HEK293 (cell line): Measurements from ENCODE around the gene NAT10.

ENCODE experiments used
- CTCF ChIA-PET: fragments of 350-600 bp; formaldehyde crosslinking; extraction: SDS; loops from one replicate; lab custom pipeline; 2021; ENCODE audit warnings: antibody characterized with exemption; lab: Yijun Ruan, JAX
- POLR2A ChIA-PET: fragments of 300-600 bp; formaldehyde crosslinking; extraction: SDS; loops from one replicate; lab custom pipeline; 2020; ENCODE audit warnings: antibody characterized with exemption, inconsistent platforms; lab: Yijun Ruan, JAX
- H3K27ac ChIP-seq: fragments of 200-500 bp; sonication (Bioruptor generic); 2 replicates; pipeline ENCODE4 v1.5.1; 2014; ENCODE audit warnings: low read depth, low read length, control low read depth, inconsistent platforms; ENCODE audit errors: extremely low read depth
- H3K36me3 ChIP-seq, 2 experiments: fragments of 200-500 bp in 1 of 2; sonication (Bioruptor generic) in 1 of 2; 1 replicate in 1 of 2; 2 replicates in 1 of 2; pipeline ENCODE4 v1.5.1; 2014 to 2017; ENCODE audit warnings: inconsistent platforms in 2 of 2, low read length in 2 of 2; ENCODE audit not compliant: control insufficient read depth in 2 of 2, insufficient read depth in 1 of 2
- H3K4me1 ChIP-seq: fragments of 200-500 bp; sonication (Bioruptor generic); 2 replicates; pipeline ENCODE4 v1.5.1; 2014; ENCODE audit warnings: mild to moderate bottlenecking, low read length, inconsistent platforms; ENCODE audit not compliant: control insufficient read depth, insufficient read depth
- H3K4me3 ChIP-seq: 2 replicates; pipeline ENCODE4 v1.5.1; 2011; ENCODE audit warnings: low read depth, mild to moderate bottlenecking, control low read depth, low read length, moderate library complexity
- H3K9me3 ChIP-seq: fragments of 200-500 bp; sonication (Bioruptor generic); 2 replicates; pipeline ENCODE4 v1.5.1; 2014; ENCODE audit warnings: low read depth, low read length, inconsistent platforms; ENCODE audit not compliant: control insufficient read depth, insufficient read depth
- BCL11A ChIP-seq: fragments of 450-650 bp; formaldehyde crosslinking; IDR thresholded peaks from 2 replicates; pipeline ENCODE4 v1.5.1; 2016; ENCODE audit warnings: low read depth, missing biosample characterization, missing genetic modification characterization
- CTCF ChIP-seq: fragments of 450-650 bp; formaldehyde crosslinking; IDR thresholded peaks from 2 replicates; pipeline ENCODE4 v1.5.1; 2016; ENCODE audit warnings: missing biosample characterization, missing genetic modification characterization
- KLF8 ChIP-seq: fragments of 450-650 bp; formaldehyde crosslinking; IDR thresholded peaks from 2 replicates; pipeline ENCODE4 v1.5.1; 2016; ENCODE audit warnings: missing biosample characterization, missing genetic modification characterization
- OVOL3 ChIP-seq: fragments of 450-650 bp; formaldehyde crosslinking; IDR thresholded peaks from 2 replicates; pipeline ENCODE4 v1.5.1; 2016; ENCODE audit warnings: missing biosample characterization, missing genetic modification characterization
- PATZ1 ChIP-seq: fragments of 450-650 bp; formaldehyde crosslinking; IDR thresholded peaks from 2 replicates; pipeline ENCODE4 v1.5.1; 2016; ENCODE audit warnings: missing biosample characterization, missing genetic modification characterization
- REPIN1 ChIP-seq: fragments of 450-650 bp; formaldehyde crosslinking; IDR thresholded peaks from 2 replicates; pipeline ENCODE4 v1.5.1; 2017; ENCODE audit warnings: missing biosample characterization, missing genetic modification characterization, low read depth
- SCRT2 ChIP-seq: fragments of 450-650 bp; formaldehyde crosslinking; IDR thresholded peaks from 2 replicates; pipeline ENCODE4 v1.5.1; 2016; ENCODE audit warnings: missing biosample characterization, missing genetic modification characterization
- SP3 ChIP-seq: fragments of 450-650 bp; formaldehyde crosslinking; IDR thresholded peaks from 2 replicates; pipeline ENCODE4 v1.5.1; 2016; ENCODE audit warnings: missing biosample characterization, missing genetic modification characterization
- TCF7L2 ChIP-seq: IDR thresholded peaks from 2 replicates; pipeline ENCODE4 v1.6.1; 2011; ENCODE audit warnings: low read depth, mild to moderate bottlenecking, inconsistent platforms, low read length, moderate library complexity, borderline replicate concordance
- ZNF24 ChIP-seq: fragments of 450-650 bp; formaldehyde crosslinking; IDR thresholded peaks from 2 replicates; pipeline ENCODE4 v1.5.1; 2016; ENCODE audit warnings: missing biosample characterization, missing genetic modification characterization
- ZNF274 ChIP-seq, 2 experiments: fragments of 200-500 bp in 1 of 2; fragments of 450-650 bp in 1 of 2; sonication (Bioruptor generic) in 1 of 2; formaldehyde crosslinking in 1 of 2; IDR thresholded peaks; 2 replicates each; pipeline versions ENCODE4 v1.5.1 to v1.6.1; 2014 to 2016; ENCODE audit warnings: borderline replicate concordance in 1 of 2, inconsistent platforms in 1 of 2, low read length in 1 of 2, missing biosample characterization in 1 of 2, missing genetic modification characterization in 1 of 2
- ZNF324 ChIP-seq: fragments of 450-650 bp; formaldehyde crosslinking; IDR thresholded peaks from 2 replicates; pipeline ENCODE4 v1.5.1; 2016; ENCODE audit warnings: missing biosample characterization, missing genetic modification characterization
- ZNF335 ChIP-seq: fragments of 450-650 bp; formaldehyde crosslinking; conservative IDR thresholded peaks from 2 replicates; pipeline ENCODE4 v1.5.1; 2016; ENCODE audit warnings: missing biosample characterization, missing genetic modification characterization
- ZNF510 ChIP-seq: fragments of 450-650 bp; formaldehyde crosslinking; IDR thresholded peaks from 2 replicates; pipeline ENCODE4 v1.5.1; 2018; ENCODE audit warnings: mild to moderate bottlenecking, missing genetic modification characterization, missing biosample characterization; ENCODE audit not compliant: insufficient replicate concordance
- ZSCAN23 ChIP-seq: fragments of 450-650 bp; formaldehyde crosslinking; IDR thresholded peaks from 2 replicates; pipeline ENCODE4 v1.5.1; 2016; ENCODE audit warnings: missing biosample characterization, missing genetic modification characterization
- TF ChIP-seq, protein P1 (sequence below): fragments of 450-650 bp; formaldehyde crosslinking; IDR thresholded peaks from 2 replicates; pipeline ENCODE4 v1.5.1; 2016; ENCODE audit warnings: missing biosample characterization, missing genetic modification characterization
- TF ChIP-seq, protein P2 (sequence below): fragments of 450-650 bp; formaldehyde crosslinking; IDR thresholded peaks from 2 replicates; pipeline ENCODE4 v1.5.1; 2016; ENCODE audit warnings: missing biosample characterization, missing genetic modification characterization

NAT10 gene

GRCh38 chr11:34149274-34149673, 43.8 kb downstream of the NAT10 start:
- Histone ChIP-seq H3K9me3 (no peaks in the 10 kb centered on the region), H3K27ac (no peak overlapping the region), H3K4me1 (no peaks in the 10 kb centered on the region), H3K36me3 (peaks cover 0 to 98% of the 10 kb centered on the region in 2 experiments; a peak in 2 of 3 replicates), H3K4me3 (no peak overlapping the region)
- ChIA-PET POLR2A (interaction anchor here (1.2 kb wide), 1 partner anchor 209 kb away, joined by 5 read pairs; the partner anchor contains the start of gene ABTB2), CTCF (interaction anchor here (0.6 to 2.6 kb wide), 8 partner anchors 22 to 343 kb away, joined by 3 to 14 read pairs (median 4); partner anchors contain the start of gene ABTB2)
- no peak for TF ChIP-seq ZSCAN23
- TF ChIP-seq, protein P1, sequence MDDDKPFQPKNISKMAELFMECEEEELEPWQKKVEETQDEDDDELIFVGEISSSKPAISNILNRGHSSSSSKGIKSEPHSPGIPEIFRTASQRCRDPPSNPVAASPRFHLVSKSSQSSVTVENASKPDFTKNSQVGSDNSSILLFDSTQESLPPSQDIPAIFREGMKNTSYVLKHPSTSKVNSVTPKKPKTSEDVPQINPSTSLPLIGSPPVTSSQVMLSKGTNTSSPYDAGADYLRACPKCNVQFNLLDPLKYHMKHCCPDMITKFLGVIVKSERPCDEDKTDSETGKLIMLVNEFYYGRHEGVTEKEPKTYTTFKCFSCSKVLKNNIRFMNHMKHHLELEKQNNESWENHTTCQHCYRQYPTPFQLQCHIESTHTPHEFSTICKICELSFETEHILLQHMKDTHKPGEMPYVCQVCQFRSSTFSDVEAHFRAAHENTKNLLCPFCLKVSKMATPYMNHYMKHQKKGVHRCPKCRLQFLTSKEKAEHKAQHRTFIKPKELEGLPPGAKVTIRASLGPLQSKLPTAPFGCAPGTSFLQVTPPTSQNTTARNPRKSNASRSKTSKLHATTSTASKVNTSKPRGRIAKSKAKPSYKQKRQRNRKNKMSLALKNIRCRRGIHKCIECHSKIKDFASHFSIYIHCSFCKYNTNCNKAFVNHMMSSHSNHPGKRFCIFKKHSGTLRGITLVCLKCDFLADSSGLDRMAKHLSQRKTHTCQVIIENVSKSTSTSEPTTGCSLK: no peak
- no peak for TF ChIP-seq PATZ1 (tag by site-specific recombination)
- no peak for TF ChIP-seq SCRT2 (tag by site-specific recombination)
- no peak for TF ChIP-seq REPIN1 (tag by site-specific recombination)

GRCh38 chr11:34149786-34150185, 44.4 kb downstream of the NAT10 start:
- CTCF ChIA-PET: interaction anchor here (0.7 to 2.6 kb wide), 8 partner anchors 22 to 343 kb away, joined by 3 to 14 read pairs (median 4); partner anchors contain the start of gene ABTB2
- no peaks in the 10 kb centered on the region for H3K4me1 ChIP-seq

More at GRCh38 chr11:34149786-34150185, 44.4 kb downstream of the NAT10 start:
- Histone ChIP-seq H3K9me3 (no peaks in the 10 kb centered on the region), H3K36me3 (peaks cover 0 to 98% of the 10 kb centered on the region in 2 experiments; a peak in 1 of 3 replicates), H3K4me3 (no peak overlapping the region), H3K27ac (no peak overlapping the region)
- POLR2A ChIA-PET: interaction anchor here (1.2 kb wide), 1 partner anchor 208 kb away, joined by 5 read pairs; the partner anchor contains the start of gene ABTB2
- TF ChIP-seq ZNF24 (tag by site-specific recombination): no peak
- TF ChIP-seq, protein P2, sequence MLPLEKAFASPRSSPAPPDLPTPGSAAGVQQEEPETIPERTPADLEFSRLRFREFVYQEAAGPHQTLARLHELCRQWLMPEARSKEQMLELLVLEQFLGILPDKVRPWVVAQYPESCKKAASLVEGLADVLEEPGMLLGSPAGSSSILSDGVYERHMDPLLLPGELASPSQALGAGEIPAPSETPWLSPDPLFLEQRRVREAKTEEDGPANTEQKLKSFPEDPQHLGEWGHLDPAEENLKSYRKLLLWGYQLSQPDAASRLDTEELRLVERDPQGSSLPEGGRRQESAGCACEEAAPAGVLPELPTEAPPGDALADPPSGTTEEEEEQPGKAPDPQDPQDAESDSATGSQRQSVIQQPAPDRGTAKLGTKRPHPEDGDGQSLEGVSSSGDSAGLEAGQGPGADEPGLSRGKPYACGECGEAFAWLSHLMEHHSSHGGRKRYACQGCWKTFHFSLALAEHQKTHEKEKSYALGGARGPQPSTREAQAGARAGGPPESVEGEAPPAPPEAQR: no peak
- no peak for TF ChIP-seq BCL11A (tag by site-specific recombination)
- TF ChIP-seq TCF7L2: no peak
- no peak for TF ChIP-seq SP3 (tag by site-specific recombination)
- peak; percentile 63; the same call in 1 of the 2 replicates for TF ChIP-seq CTCF (tag by site-specific recombination)
- no peak for TF ChIP-seq OVOL3
- TF ChIP-seq ZNF274 (IDR thresholded peaks at IDR 0.05; ENCODE audit: low read length): no peak
- TF ChIP-seq ZNF274 (tag by site-specific recombination; IDR thresholded peaks at IDR 0.05; ENCODE audit: borderline replicate concordance): no peak
- TF ChIP-seq KLF8 (tag by site-specific recombination): no peak
- TF ChIP-seq ZNF324: no peak
- TF ChIP-seq ZNF510 (tag by site-specific recombination): no peak
- peak; percentile 37; the same call in 1 of the 2 replicates for TF ChIP-seq ZNF335
- TF ChIP-seq, all 188 proteins: peak for 2
